Smooth muscle cell of the brain vasculature (primary cell): ENCODE measurements around the gene RMI1.
"Not testable (repeated sequence)": the region's sequence is repeated elsewhere in the genome, so short reads cannot be mapped to it uniquely, and the experiment has no call there.

Source experiments
- DNase-seq: peaks from one replicate; pipeline ENCODE4 v3.0.0-alpha.2; 2012; ENCODE audit warnings: low read depth, low spot score

The RMI1 gene

DNA sequence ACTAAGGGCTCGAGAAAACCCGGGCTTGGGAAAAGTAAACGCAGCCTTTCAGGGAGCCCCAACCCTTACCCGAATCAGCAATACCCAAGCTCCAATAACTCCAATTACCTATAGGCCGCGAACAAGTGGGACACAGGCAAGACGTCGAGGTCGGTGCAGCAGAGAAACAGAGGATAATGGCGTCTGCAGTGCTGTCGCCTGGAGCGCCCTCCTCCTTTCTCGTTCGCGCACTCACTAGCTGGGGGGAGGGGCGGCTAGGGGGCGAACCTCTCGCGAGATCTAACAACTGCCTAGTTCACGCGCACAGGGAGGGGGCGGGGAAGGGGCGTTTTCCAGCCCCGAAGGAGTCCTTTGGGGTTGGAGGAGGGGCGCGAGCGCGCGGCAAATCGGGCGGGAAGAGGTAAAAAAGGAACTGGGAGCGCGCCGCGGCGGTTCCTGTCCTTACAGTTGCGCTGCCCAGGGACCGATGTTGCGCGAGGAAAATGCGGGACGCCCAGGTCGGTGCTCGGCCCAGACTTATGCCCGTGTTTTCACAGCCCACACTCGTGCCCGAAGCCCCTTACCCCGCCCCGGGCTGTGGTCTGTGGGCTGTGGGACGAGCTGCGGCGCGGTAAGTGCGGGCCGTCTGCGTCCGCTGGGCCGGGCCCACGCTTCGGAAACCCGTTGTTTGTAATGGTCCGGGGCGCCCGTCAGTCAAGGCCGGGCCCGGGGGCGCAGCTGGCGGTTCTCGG, at the start of gene RMI1:
TSS of gene RMI1 (plus strand) at position 411 of the 731 bp plus-strand sequence. CDS start 20,182 bp downstream, outside the sequence.
- DNase-seq: peak; percentile 97

DNA sequence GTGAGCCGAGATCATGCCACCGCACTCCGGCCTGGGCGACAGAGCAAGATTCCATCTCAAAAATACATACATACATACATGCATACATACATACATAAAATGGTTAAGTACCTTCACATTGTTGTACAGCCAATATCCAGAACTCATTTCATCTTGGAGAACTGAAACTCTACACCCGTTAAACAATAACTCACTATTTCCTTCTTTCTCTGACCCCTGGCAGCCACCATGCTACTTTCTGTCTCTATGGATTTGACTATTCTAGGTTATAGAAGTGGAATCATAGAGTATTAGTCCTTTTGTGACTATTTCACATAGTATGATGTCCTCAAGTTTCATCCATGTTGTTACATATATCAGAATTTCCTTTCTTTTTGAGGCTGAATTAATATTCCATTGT, 49.7 kb upstream of the RMI1 start:
- DNase-seq: no peak

DNA sequence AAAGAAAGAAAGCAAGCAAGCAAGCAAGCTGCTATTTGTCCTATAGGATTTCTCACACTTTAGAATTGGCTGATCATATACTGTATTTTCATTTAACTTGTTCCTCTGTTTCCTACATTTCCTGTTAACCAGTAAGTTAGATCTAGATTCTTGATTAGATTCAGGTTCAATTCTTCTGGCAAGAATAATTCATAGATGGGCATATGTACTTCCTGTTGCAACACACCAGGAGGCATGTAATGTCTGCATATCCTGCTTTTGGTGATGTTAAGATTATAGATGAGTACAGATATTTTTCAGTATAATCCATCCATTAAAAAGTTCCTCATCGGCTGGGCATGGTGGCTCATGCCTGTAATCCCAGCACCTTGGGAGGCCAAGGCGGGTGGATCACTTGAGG, 48.6 kb upstream of the RMI1 start:
- no peak for DNase-seq

DNA sequence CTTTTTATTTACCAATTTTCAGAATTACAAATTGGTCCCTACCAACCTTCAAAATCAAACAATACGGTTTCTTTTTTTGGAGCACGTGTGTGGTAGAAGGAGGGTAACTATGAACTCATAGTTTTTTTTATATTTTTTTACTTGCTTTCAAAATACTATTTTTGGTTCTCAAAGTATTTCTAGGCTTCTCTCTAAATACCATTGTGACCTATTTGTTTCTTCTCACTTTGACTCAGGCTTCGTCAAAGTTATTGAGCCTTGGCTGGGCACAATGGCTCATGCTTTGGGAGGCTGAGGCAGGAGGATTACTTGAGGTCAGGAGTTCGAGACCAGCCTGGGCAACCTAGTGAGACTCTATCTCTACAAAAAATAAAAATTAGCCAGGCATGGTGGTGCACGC, 47.8 kb upstream of the RMI1 start:
- DNase-seq: no peak

DNA sequence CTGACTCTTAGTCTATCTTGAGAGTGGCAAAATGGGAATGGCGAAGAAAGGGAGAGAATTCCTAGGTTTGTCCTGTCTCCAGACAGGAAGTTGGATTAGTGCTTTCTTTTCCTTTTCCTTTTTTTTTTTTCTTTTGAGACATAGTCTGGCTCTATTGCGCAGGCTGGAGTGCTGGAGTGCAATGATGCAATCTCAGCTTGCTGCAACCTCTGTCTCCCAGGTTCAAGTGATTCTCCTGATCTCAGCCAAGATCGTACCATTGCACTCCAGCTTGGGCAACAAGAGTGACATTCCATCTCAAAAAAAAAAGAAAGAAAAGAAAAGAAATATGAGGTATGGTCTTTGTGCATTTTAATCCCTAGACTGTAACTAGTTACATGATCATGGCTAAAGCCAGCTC, 46.8 kb upstream of the RMI1 start:
- no peak for DNase-seq

DNA sequence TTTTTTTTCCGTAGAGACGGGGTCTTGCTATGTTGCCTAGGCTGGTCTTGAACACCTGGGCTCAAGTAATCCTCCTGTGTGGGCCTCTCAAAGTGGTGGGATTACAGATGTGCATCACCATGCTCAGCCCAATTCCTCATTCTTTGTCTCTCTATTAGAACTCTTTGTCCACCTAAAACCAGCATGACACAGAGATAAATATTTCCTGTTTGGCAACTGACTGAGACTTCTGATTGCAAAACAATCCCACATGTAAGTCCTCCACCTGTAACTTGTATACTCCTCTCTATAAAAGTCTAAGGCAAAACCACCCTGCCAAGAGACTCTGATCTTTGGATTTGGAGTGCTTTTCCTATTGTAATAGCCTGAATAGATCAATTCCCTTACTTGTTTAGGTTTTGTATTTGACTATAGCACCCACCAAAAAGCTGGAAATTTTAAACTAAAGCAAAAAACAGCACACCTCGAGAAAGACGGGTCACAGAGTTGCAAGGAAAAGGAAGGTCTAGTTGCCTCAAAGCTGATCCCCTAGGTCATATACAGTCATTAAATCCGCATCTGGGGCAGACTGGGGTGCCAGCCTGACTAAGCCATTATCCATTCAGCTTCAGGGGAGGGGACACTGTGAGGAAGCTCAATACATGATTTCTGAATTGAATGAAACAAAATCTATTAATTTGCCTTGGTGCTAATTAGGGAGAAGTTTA, 45.9 kb upstream of the RMI1 start:
- DNase-seq: no peak

DNA sequence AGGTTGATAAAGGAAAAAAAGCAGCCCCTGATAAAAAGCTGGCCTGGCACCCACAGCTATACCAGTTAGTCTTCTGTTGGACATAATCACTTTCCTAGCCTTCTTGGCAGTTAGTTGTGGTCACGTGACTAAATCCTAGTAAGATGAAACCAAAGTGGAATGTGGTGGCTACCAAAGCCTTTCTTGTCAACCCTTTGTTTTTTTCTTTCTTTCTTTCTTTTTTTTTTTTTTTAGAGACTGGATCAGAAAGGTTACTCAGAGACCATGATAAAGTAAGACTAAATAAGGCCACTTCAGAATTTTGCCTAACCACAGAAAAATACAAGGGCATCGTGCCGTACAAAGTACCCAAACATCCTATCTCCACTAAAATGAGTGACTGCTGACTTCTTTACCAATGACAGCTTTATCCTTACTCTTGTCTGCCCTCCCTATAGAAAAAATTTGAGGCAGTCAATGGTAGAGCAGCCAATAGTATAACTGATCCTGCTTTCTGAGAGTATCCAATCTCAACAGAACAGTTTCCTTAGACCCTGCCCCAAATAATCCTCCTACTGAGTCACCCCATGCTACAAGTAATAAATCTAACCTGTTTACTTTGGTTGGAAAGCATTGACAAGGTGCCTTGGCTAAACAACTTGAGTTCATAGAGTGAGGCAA, 45.2 kb upstream of the RMI1 start:
- no peak for DNase-seq

DNA sequence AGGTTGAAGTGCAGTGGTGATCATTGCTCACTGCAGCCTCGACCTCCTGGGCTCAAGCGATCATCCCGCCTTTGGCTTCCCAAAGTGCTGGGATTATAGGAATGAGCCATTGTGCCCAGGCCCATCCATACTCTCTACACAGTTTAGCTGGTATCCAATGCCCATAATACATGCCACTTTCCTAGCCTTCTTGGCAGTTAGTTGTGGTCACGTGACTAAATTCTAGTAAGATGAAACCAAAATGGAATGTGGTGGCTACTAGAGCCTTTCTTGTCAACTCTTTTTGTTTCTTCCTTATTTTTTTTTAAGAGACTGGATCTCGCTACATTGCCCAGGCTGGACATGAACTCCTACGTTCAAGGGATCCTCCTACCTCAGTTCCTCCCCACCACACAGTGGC, 44.1 kb upstream of the RMI1 start:
- DNase-seq: no peak

DNA sequence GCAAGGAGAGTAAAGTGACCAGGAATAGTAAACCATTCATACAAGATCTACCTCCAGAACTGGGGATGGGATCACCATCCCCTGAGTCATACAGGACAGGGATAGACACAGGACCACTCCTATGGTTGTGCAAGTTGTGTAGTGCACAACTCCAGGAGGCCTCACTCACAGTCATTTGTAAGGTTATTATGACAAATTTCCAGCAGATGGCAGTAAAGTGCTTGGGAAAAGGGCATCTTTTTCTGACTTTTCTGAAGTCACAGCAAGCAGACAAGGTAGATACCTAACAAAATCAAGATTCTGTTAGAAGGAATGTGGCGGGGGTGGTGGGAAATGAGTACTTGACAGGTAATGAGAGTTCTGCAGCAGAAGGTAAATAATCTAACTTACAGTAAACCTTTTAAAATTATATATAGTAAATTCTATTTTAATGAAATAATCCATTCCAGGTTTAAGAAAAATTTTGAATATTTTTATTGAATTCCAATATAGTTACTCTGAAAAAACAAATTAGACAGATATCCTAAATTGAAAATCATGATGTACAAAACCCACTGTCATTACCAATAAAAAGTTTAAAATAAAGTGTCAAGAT, 42.6 kb upstream of the RMI1 start:
- DNase-seq: no peak

DNA sequence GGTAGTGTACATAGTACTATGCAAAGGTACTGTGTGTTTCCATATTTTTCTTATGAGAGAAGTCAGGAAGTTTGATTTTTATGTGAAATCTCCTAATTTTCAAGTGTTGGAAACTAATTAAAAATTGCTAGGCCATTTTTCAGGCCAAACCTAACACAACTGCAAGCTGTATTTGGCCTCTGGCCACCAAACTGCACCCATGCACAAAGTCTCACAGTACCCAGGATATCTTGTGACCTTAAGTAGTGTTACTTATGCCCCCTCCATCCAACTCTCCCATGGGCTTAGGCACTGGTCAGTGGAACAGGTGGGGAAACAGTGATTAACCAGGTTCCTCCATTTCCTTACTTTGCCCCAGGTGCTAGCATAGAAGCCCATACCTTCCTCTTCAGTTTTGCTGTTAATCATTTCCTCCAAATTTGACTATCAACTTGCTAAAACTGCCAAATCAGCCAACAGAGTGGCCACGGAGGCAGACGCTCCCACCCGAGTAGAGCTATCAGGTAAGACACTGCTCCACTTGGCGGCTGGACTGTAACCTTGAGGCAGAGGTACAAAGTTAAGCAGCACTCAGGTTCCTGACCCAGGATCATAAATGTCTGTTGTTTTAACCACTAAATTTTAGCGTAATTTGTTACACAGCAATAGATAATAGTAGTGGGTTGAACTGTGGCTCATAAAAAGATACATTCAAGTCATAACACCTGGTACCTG, 39.9 kb upstream of the RMI1 start:
- DNase-seq: no peak

DNA sequence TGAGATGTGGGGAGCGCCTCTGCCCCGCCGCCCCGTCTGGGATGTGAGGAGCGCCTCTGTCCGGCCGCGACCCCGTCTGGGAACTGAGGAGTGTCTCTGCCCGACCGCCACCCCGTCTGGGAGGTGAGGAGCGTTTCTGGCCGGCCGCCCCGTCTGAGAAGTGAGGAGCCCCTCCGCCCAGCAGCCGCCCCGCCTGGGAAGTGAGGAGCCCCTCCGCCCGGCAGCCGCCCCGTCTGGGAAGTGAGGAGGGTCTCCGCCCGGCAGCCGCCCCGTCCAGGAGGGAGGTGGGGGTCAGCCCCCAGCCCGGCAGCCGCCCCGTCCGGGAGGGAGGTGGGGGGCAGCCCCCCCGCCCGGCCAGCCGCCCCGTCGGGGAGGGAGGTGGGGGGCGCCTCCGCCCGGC, 32.5 kb upstream of the RMI1 start:
- DNase-seq: not testable (repeated sequence)

DNA sequence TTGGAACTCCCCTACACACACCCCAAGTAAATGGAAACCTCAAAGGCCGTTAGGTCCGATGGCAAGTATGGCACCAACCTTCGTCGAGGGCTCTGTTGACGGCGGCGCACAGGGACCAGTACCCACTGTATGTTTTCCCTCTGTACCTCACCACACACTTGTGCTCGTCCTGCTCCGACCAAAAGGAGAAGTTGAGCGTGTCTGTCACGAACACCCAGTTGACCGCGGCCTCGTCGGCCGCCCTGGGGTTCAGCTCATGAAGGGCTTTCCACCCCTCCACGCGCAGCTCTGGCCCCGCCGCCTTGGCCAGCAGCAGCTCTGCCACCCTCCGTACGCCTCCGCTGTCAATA, 24.5 kb upstream of the RMI1 start:
- no peak for DNase-seq

DNA sequence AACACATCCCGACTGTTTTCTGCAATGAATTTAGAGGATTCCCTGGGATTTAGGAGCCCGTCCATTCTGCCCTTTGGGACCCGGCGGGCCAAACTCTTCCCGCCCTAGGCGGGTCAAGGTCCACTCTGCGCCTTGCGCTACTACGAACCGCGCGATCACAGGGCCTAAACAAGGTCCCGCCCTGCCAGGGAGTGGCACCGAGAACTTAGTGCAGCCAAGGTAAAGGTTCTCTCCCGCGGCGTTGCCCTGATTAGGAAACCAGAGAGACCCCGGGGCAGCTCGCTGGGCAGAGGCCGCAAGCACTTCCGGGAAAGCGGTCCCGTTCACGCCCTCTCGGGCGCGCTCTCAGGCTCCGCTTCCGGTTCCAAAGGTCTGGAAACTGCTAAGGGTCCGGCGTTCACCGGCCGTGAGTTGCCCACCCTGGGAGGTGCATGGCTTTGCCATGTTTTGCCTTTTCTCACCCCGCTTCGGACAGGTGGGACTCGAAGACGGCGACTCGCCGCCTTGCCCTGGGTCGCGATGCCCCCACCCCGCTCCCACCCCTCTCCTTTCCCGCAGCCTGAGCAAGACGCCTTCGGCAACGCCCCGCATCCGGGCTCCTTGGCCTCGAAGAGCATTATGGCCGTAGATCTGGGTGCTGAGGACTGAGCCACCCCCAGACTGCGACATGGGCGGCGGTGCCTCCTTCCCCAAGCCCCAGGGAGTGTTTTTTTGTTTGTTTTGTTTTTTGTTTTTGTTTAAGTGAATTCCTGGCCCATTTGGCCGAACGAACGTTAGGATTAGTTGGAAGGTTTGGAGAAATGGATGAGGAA, 24.0 kb upstream of the RMI1 start:
- no peak for DNase-seq

DNA sequence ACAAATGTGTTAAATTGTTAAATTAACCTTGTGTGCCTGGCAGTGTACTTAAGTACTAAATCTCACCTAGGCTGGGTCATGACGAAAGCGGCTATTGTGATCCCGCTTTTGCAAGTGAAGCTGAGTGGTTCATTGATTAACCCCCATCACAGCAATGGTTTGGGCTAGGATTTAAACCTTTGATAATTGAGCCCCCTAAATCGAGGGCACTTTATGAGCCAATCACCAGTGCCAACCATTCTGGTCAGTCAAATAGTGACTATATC, 23.4 kb upstream of the RMI1 start:
- no peak for DNase-seq

DNA sequence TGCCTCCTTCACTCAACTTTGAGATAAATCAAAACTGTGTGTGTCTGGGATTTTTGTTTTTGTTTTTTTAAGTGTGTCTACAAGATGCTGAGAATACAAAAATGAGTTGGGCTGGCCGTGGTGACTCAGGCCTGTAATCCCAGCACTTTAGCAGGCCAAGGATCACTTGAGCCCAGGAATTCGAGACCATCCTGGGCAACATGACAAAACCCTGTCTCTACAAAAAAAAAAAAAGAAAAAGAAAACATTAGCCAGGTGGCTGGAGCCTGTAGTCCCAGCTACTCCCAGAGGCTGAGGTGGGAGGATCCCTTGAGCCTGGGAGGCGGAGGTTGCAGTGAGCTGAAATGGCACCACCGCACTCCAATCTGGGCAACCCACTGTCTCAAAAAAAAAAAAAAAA, 21.5 kb upstream of the RMI1 start:
- DNase-seq: peak; percentile 82

DNA sequence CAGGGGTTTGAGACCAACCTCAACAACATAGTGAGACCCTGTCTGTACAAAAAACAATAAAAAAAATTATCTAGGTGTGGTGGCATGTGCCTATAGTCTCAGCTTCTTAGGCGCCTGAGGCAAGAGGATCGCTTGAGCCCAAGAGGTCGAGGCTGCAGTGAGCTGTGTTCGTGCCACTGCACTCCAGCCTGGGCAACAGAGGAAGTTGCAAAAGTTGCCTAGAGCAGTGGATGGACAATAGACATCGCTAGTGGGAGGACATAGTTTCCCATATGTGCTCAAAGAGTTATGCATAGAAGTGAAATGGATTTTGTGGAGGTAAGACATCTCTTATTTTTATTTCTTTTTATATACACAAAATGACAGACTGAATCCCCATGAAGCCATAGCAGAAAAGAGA, 19.6 kb upstream of the RMI1 start:
- no peak for DNase-seq

DNA sequence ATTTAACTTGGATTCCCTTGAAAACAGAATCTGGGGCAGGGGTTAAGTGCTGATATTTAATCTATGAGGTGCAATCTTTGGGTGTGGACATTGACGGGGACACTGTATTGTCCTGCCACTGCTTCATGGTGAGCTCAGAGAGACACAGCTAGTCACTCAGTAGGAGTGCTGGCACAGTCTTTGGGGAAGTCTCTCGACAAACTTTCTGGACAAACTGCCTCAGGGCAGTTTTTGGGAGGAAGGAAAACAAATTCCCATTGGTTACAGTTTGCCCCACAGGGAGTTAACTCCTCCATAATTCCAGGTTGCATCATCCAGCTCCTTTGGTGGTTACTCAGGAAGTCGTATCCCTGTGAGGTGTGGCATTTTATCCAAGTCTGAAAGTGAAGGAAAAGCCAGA, 18.4 kb upstream of the RMI1 start:
- DNase-seq: no peak

DNA sequence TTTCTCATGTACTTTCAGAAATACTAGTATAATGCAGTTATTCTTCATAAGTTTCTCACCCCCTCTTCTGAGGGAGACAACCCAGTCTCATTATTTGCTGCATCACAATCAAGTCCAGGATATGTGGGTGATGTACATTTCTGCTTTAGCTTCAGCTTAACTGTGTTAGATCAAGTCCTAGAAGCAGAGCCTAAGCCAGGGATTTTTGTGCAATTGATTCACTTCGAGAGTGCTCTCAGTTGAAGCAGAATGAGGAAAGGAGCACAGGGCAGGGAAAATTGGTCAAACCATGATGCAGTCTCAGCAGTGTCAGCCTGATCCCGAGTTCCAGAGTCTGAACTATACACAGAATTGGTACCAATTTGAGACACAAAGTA, 15.6 kb upstream of the RMI1 start:
- no peak for DNase-seq

DNA sequence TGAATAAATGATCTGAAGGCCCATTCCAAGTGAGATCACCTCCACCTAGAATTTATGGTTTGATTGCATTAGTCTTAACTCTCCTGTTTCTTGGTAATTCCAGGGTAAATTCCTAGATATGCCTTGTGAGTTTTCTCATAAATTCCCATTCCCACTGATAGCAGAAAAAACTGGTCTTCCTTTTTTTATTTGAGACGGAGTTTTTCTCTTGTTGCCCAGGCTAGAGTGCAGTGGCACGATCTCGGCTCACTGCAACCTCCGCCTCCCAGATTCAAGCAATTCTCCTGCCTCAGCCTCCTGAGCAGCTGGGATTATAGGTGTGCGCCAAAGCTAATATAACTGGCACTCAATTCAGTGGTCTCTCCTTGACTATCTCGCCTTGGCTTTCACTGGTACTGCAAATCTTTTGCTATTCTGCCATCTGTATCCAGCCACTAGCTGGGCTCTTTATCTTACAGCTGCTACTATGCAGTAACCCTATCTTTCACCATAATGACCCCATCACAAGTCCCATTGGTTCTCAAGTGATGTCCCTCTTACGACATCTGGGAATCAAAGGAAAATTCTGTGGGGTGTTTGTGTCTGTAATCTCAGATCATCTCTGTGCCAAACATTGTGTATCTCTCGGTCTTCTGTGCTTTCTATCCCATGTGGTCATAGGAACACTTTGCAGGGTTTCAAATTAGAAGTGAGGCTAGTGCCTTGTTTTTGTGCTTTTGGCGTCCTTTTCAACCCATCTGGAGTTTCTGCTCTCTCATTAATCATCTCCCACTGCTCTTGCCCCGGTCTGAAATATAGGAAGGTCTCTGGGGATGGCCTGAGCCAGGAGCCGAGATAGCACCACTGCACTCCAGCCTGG, 15.0 kb upstream of the RMI1 start:
- no peak for DNase-seq

DNA sequence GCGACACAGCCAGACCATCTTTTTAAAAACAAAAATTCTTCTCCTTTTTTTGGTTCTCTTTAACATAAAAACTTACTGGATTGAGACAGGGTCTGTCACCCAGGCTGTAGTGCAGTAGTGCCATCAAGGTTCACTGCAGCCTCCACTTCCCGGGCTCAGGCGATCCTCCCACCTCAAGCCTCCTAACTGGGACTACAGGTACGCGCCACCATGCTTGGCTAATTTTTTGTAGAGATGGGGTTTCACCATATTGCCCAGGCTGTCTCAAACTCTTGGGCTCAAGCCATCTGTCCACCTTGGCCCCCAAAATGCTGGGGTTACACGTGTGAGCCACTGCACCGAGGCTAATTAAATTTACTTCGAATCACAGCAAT, 14.4 kb upstream of the RMI1 start:
- no peak for DNase-seq

DNA sequence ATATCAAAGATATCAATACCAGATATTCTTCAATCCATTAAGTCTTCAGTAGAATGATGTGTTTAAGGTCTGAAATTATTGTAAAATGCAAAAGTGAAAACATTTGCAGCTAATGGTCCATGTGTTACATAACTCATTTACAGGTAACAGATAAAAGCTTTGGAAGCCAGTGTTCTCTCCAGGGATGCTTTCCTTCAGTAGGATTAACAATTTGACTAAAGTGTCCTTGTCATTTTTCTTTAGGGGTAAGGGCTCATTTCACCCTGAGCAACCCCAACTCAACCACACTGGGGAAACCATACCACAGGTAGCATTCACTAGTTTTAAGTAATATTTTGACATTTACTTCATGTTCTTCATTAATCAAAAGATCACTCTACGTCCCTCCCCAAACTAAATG, 13.5 kb upstream of the RMI1 start:
- DNase-seq: no peak
